Spleen (tissue), 11 donors: ENCODE results near the gene ST6GALNAC5. TPM values are rescaled to one million over a fixed set of nuclear protein-coding genes. Genes with fewer than 3 reads are reported as not detected.

Experiments
- DNase-seq: peaks from one replicate; pipeline ENCODE4 v3.0.0-alpha.2; 2020
- H3K27ac ChIP-seq, 8 donors: fragments of 200-600 bp; sonication (generic) in 7 of 8; 1 replicate in 4 of 8; 2 replicates in 4 of 8; pipeline versions ENCODE4 v1.5.0 to v1.8.0; 2016 to 2021; ENCODE audit warnings: inconsistent platforms in 4 of 8, mild to moderate bottlenecking in 4 of 8, moderate library complexity in 1 of 8
- H3K27me3 ChIP-seq, 7 donors: fragments of 200-600 bp; sonication (generic) in 6 of 7; replicated peaks in 1 of 7; 1 replicate in 4 of 7; 2 replicates in 3 of 7; pipeline versions ENCODE4 v1.5.0 to v1.8.0; 2016 to 2021; ENCODE audit warnings: inconsistent platforms in 3 of 7, mild to moderate bottlenecking in 1 of 7
- H3K36me3 ChIP-seq, 6 donors: fragments of 200-600 bp; sonication (generic) in 5 of 6; 1 replicate in 4 of 6; 2 replicates in 2 of 6; pipeline versions ENCODE4 v1.5.0 to v1.8.0; 2016 to 2021; ENCODE audit warnings: inconsistent platforms in 2 of 6
- H3K4me1 ChIP-seq, 6 donors: fragments of 200-600 bp; sonication (generic) in 5 of 6; 1 replicate in 3 of 6; 2 replicates in 3 of 6; pipeline versions ENCODE4 v1.5.0 to v1.8.0; 2016 to 2021; ENCODE audit warnings: inconsistent platforms in 3 of 6
- H3K4me3 ChIP-seq, 8 donors: fragments of 200-600 bp; sonication (generic) in 7 of 8; 1 replicate in 4 of 8; 2 replicates in 4 of 8; pipeline versions ENCODE4 v1.5.0 to v1.8.0; 2016 to 2021; ENCODE audit warnings: inconsistent platforms in 4 of 8, mild to moderate bottlenecking in 4 of 8, moderate library complexity in 2 of 8
- H3K9me3 ChIP-seq, 8 donors: fragments of 200-600 bp; sonication (generic) in 7 of 8; 1 replicate in 4 of 8; 2 replicates in 4 of 8; pipeline versions ENCODE4 v1.5.0 to v1.8.0; 2016 to 2021; ENCODE audit warnings: inconsistent platforms in 4 of 8
- CTCF ChIP-seq, 11 experiments: fragments of 200-600 bp in 7 of 11; fragments of 450-650 bp in 4 of 11; sonication (generic) in 4 of 11; IDR thresholded peaks in 8 of 11; conservative IDR thresholded peaks in 3 of 11; 1 replicate in 7 of 11; 2 replicates in 4 of 11; pipeline versions ENCODE4 v1.4.0 to v1.8.0; 2016 to 2021; ENCODE audit warnings: antibody characterized with exemption in 11 of 11, inconsistent platforms in 4 of 11, mild to moderate bottlenecking in 1 of 11
- POLR2A ChIP-seq, 3 donors: fragments of 450-650 bp; IDR thresholded peaks; one replicate each; pipeline ENCODE4 v1.5.1; 2017; ENCODE audit warnings: antibody characterized with exemption in 3 of 3, mild to moderate bottlenecking in 1 of 3
- POLR2AphosphoS5 ChIP-seq, 3 donors: sonication (generic); formaldehyde crosslinking; IDR thresholded peaks; one replicate each; pipeline ENCODE4 v1.5.1; 2017; ENCODE audit warnings: antibody characterized with exemption in 3 of 3
- WGBS, 5 donors: extraction: QIAGEN DNeasy Blood & Tissue Kit in 3 of 5; methylation state at CpG; one replicate each; pipeline versions ENCODE4 v1.1.5 to v1.1.7; 2013 to 2018; 5-methylcytosine and 5-hydroxymethylcytosine counted together
- intact Hi-C: fragments of 100-400 bp; cut with DNase I; formaldehyde crosslinking; loops from one replicate; pipeline ENCODE4 v1.15.0; 2023; ENCODE audit warnings: low total_unique reads
- polyA plus RNA-seq, 3 donors: library from polyadenylated mRNA; stranded (reverse); fragments of 200-250 nt; gene quantifications; one replicate each; pipeline ENCODE4 v1.2.1, GENCODE V29; 2013
- total RNA-seq, 7 donors: library from RNA; depleted of rRNA in 3 of 7; stranded (reverse); fragments of >200 nt in 3 of 7; fragmentation: NEBNext Ultra II Directional in 4 of 7; extraction: Animal tissue kit (Norgen Biotek cat#: 25700) in 4 of 7; gene quantifications; one replicate each; pipeline versions ENCODE4 v1.1.0 to v1.2.1, GENCODE V29; 2016 to 2021
- donor health status: healthy with polysubstance abuse.
- donor health status: DM: no; HTN: no; CAD: no; lungs with moderate emphysema.
- donor health status: DM: no; HTN: no; CAD: no.
- donor health status: Bipolar disorder and iron deficiency.
- donor health status: healthy.
- donor health status: DM: no; HTN: no; CAD: no.
- donor health status: DM: yes; HTN: yes; CAD: no.

ST6GALNAC5 gene
- total and polyA plus RNA-seq, 10 donors, result 0.15 to 2.3 (median 1.6) TPM

GRCh38 chr1:77096496-77097255, 229.4 kb downstream of the ST6GALNAC5 start:
- H3K27me3 ChIP-seq, result no peaks in the 10 kb centered on the region
- peaks cover 0 to 8% (median 0%) of the 10 kb centered on the region in 6 donors for H3K36me3 ChIP-seq
- H3K9me3 ChIP-seq, result peaks cover 0 to 6% (median 4%) of the 10 kb centered on the region in 8 donors
- no peak for TF ChIP-seq CTCF (IDR thresholded peaks at IDR 0.05 in 8 of 11, conservative IDR thresholded peaks at IDR 0.05 in 3 of 11)
- no peak for TF ChIP-seq POLR2AphosphoS5 (IDR thresholded peaks at IDR 0.05)
- TF ChIP-seq POLR2A (IDR thresholded peaks at IDR 0.05), result no peak
- WGBS, 5 donors, result 94 to 98% (median 97%) methylated on average over 9 of the region's 9 CpGs
- H3K4me3 ChIP-seq, result no peak overlapping the region
- no peak overlapping the region for H3K27ac ChIP-seq
- intact Hi-C loops, result no loop called here
- no peak for DNase-seq
- H3K4me1 ChIP-seq, result no peaks in the 10 kb centered on the region

GRCh38 chr1:77100875-77101274, 233.6 kb downstream of the ST6GALNAC5 start:
- Histone ChIP-seq H3K4me1 (no peaks in the 10 kb centered on the region), H3K27ac (no peak overlapping the region), H3K27me3 (no peaks in the 10 kb centered on the region), H3K4me3 (no peak overlapping the region), H3K36me3 (no peaks in the 10 kb centered on the region), H3K9me3 (peaks cover 0 to 6% (median 4%) of the 10 kb centered on the region in 8 donors)
- WGBS, 5 donors, result 86 to 100% (median 97%) methylated on average over 1 of the region's 1 CpG
- intact Hi-C loops, result no loop called here
- no peak for TF ChIP-seq CTCF (IDR thresholded peaks at IDR 0.05 in 8 of 11, conservative IDR thresholded peaks at IDR 0.05 in 3 of 11)
- TF ChIP-seq POLR2AphosphoS5 (IDR thresholded peaks at IDR 0.05), result no peak
- no peak for TF ChIP-seq POLR2A (IDR thresholded peaks at IDR 0.05)
- DNase-seq, result no peak

GRCh38 chr1:77103486-77103885, 236.2 kb downstream of the ST6GALNAC5 start:
- H3K36me3 ChIP-seq, result no peaks in the 10 kb centered on the region
- no peak overlapping the region for H3K27ac ChIP-seq
- H3K9me3 ChIP-seq, result no peaks in the 10 kb centered on the region
- intact Hi-C loops, result no loop called here
- no peaks in the 10 kb centered on the region for H3K4me1 ChIP-seq
- no peak overlapping the region for H3K4me3 ChIP-seq
- TF ChIP-seq POLR2A (IDR thresholded peaks at IDR 0.05) (no peak), CTCF (IDR thresholded peaks at IDR 0.05 in 8 of 11, conservative IDR thresholded peaks at IDR 0.05 in 3 of 11) (no peak), POLR2AphosphoS5 (IDR thresholded peaks at IDR 0.05) (no peak)
- H3K27me3 ChIP-seq, result no peaks in the 10 kb centered on the region
- WGBS, 5 donors, result 90 to 96% (median 94%) methylated on average over 4 of the region's 4 CpGs
- no peak for DNase-seq

- intact Hi-C loops, result no loop called here
- 95 to 98% (median 96%) methylated on average over 9 to 10 of the region's 10 CpGs for WGBS, 5 donors
- Histone ChIP-seq H3K4me1 (no peaks in the 10 kb centered on the region), H3K9me3 (no peaks in the 10 kb centered on the region), H3K36me3 (no peaks in the 10 kb centered on the region), H3K27ac (no peak overlapping the region), H3K27me3 (no peaks in the 10 kb centered on the region), H3K4me3 (no peak overlapping the region)
- no peak for TF ChIP-seq POLR2AphosphoS5 (IDR thresholded peaks at IDR 0.05)
- no peak for TF ChIP-seq CTCF (IDR thresholded peaks at IDR 0.05 in 8 of 11, conservative IDR thresholded peaks at IDR 0.05 in 3 of 11)
- TF ChIP-seq POLR2A (IDR thresholded peaks at IDR 0.05), result no peak
- DNase-seq, result peak; percentile 62
These were observed 237.4 kb downstream of the ST6GALNAC5 start for GRCh38 chr1:77104672-77105071.
